Measurements from ENCODE around the gene UBE2R2. TPM values are rescaled to one million over a fixed set of nuclear protein-coding genes. Genes with fewer than 3 reads are reported as not detected.

The UBE2R2 gene
- total and polyA plus RNA-seq, 2 donors (not counting 1 experiment from before 2014, with no cell fraction given) = 23.9 to 57.1 TPM

DNA sequence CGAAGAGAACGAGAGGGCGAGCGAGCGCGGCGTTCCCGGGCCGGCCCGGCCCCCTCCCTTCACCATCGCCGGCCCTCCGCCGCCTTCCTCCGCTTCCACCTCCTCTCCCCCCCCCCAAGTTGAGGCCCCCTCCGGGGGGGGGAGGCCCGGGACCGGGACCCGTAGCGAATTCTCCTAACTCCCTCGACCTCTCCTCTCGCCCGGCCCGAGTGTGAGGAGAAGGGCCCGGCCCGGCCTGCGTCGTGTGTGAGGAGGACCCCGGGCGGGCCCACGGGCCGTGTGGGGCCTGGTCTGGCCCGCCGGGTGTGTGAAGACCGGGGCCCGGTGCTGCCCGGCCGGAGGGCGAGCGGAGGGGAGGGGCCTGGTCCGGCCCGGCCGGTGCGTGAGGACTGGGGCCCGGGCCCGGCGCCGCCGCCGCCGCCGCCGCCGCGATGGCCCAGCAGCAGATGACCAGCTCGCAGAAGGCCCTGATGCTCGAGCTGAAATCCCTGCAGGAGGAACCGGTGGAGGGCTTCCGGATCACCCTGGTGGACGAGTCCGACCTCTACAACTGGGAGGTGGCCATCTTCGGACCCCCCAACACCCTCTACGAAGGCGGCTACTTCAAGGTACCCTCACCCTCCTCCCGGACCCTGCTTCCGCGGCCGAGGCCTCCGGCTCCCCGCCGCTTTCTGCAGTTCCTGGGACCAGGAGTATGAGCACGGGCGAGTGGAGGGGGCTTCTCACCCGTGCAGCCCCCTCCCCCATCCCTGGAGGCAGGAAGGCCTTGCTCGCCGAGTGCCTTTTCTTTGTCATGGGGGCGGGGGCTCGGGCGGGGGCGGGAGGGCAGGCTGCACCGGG is 587 bp downstream of the UBE2R2 start:
- peak overlapping the region; percentile 35 to 100 (median 64) for H3K4me3 ChIP-seq (replicated peaks in 1 of 4; ENCODE audit: control extremely low read depth in 1 of 4, insufficient read depth in 1 of 4, low read depth in 3 of 4, low read length in 4 of 4)
- peaks cover 52% of the 10 kb centered on the region for H3K79me2 ChIP-seq (ENCODE audit: control insufficient read depth, insufficient read depth, low read length)
- peaks cover 8% of the 10 kb centered on the region for H3K4me1 ChIP-seq (ENCODE audit: control insufficient read depth, extremely low read depth, insufficient read depth, low read length)
- no peaks in the 10 kb centered on the region for H3K36me3 ChIP-seq (ENCODE audit: control insufficient read depth, insufficient read depth, low read length)
- H3K9me3 ChIP-seq (ENCODE audit: control insufficient read depth, insufficient read depth, low read depth, low read length) = no peaks in the 10 kb centered on the region
- peak overlapping the region; percentile 89 for H3K27ac ChIP-seq (ENCODE audit: insufficient read depth, low read length)
- no peak overlapping the region for H2AFZ ChIP-seq (ENCODE audit: low read length)
- H3K9ac ChIP-seq (ENCODE audit: insufficient read depth, low read length) = peak overlapping the region; percentile 95
- DNase-seq (ENCODE audit: low read depth in 2 of 2) = peak; percentile 69 to 76
- peaks cover 5% of the 10 kb centered on the region for H4K20me1 ChIP-seq (ENCODE audit: control insufficient read depth, extremely low read depth, insufficient read depth, low read length)
- no peak for TF ChIP-seq EZH2 (IDR thresholded peaks at IDR 0.05; ENCODE audit: low read length, missing control alignments)
- TF ChIP-seq CTCF (conservative IDR thresholded peaks at IDR 0.05 in 1 of 2, IDR thresholded peaks at IDR 0.05 in 1 of 2; ENCODE audit: low read depth in 1 of 2, low read length in 2 of 2) = peak in 1 of 2 donors; percentile 33
- peak overlapping the region; percentile 35 for H3K4me2 ChIP-seq (ENCODE audit: extremely low read depth, insufficient read depth, low read length)
- H3K27me3 ChIP-seq (ENCODE audit: control insufficient read depth, insufficient read depth, low read length) = no peaks in the 10 kb centered on the region

DNA sequence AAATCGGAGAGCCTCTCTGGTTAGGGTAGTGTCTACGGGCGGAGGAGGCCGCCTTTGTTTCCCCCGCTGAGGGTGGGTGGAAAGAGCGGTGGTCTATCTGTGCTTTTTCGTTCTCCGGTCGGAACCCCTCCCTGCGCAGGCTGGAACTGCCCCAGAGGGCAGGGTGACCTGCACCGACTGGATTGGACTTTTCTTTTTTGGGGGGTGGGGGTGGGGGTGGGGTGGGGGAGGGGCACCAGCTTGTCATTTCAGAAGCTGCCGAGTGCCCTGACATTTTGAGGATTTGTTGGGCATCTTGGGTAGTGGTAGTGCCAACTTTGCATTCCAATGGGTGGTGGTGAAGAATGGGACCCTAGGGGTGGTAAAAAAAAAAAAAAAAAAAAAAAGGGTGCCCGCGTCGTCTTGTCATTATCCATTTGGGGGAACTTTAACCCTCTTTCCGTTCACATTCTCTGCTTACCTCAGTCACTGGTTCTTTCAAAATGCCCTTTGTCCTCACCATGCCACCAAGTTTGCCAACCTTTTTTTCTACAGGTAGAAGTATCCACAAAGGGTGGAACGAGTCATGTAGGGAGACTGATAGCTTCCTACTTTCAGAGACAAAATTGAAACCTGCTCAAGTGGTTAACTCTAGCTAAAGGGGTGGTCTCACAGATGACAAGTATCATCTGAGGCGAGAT is 1.3 kb downstream of the UBE2R2 start:
- Histone ChIP-seq H3K79me2 (ENCODE audit: control insufficient read depth, insufficient read depth, low read length) (peaks cover 59% of the 10 kb centered on the region), H3K9me3 (ENCODE audit: control insufficient read depth, insufficient read depth, low read depth, low read length) (no peaks in the 10 kb centered on the region), H3K4me2 (ENCODE audit: extremely low read depth, insufficient read depth, low read length) (peak overlapping the region; percentile 68), H3K4me3 (replicated peaks in 1 of 4; ENCODE audit: control extremely low read depth in 1 of 4, insufficient read depth in 1 of 4, low read depth in 3 of 4, low read length in 4 of 4) (peak overlapping the region; percentile 35 to 100 (median 64)), H3K36me3 (ENCODE audit: control insufficient read depth, insufficient read depth, low read length) (no peaks in the 10 kb centered on the region), H3K27me3 (ENCODE audit: control insufficient read depth, insufficient read depth, low read length) (no peaks in the 10 kb centered on the region), H3K27ac (ENCODE audit: insufficient read depth, low read length) (peak overlapping the region; percentile 89), H4K20me1 (ENCODE audit: control insufficient read depth, extremely low read depth, insufficient read depth, low read length) (peaks cover 5% of the 10 kb centered on the region), H3K4me1 (ENCODE audit: control insufficient read depth, extremely low read depth, insufficient read depth, low read length) (peaks cover 8% of the 10 kb centered on the region), H2AFZ (ENCODE audit: low read length) (no peak overlapping the region), H3K9ac (ENCODE audit: insufficient read depth, low read length) (peak overlapping the region; percentile 95)
- no peak for DNase-seq (ENCODE audit: low read depth in 2 of 2)
- TF ChIP-seq CTCF (conservative IDR thresholded peaks at IDR 0.05 in 1 of 2, IDR thresholded peaks at IDR 0.05 in 1 of 2; ENCODE audit: low read depth in 1 of 2, low read length in 2 of 2) (no peak), EZH2 (IDR thresholded peaks at IDR 0.05; ENCODE audit: low read length, missing control alignments) (no peak)

- peak; percentile 56 to 63 for DNase-seq (ENCODE audit: low read depth in 2 of 2)
- Histone ChIP-seq H3K9ac (ENCODE audit: insufficient read depth, low read length) (peak overlapping the region; percentile 95), H3K9me3 (ENCODE audit: control insufficient read depth, insufficient read depth, low read depth, low read length) (no peaks in the 10 kb centered on the region), H2AFZ (ENCODE audit: low read length) (no peak overlapping the region), H4K20me1 (ENCODE audit: control insufficient read depth, extremely low read depth, insufficient read depth, low read length) (peaks cover 5% of the 10 kb centered on the region), H3K4me2 (ENCODE audit: extremely low read depth, insufficient read depth, low read length) (peak overlapping the region; percentile 68), H3K36me3 (ENCODE audit: control insufficient read depth, insufficient read depth, low read length) (no peaks in the 10 kb centered on the region), H3K79me2 (ENCODE audit: control insufficient read depth, insufficient read depth, low read length) (peaks cover 66% of the 10 kb centered on the region), H3K27me3 (ENCODE audit: control insufficient read depth, insufficient read depth, low read length) (no peaks in the 10 kb centered on the region), H3K27ac (ENCODE audit: insufficient read depth, low read length) (peak overlapping the region; percentile 89), H3K4me3 (replicated peaks in 1 of 4; ENCODE audit: control extremely low read depth in 1 of 4, insufficient read depth in 1 of 4, low read depth in 3 of 4, low read length in 4 of 4) (peak overlapping the region; percentile 35 to 100 (median 64)), H3K4me1 (ENCODE audit: control insufficient read depth, extremely low read depth, insufficient read depth, low read length) (peaks cover 8% of the 10 kb centered on the region)
- TF ChIP-seq EZH2 (IDR thresholded peaks at IDR 0.05; ENCODE audit: low read length, missing control alignments) = no peak
- TF ChIP-seq CTCF (conservative IDR thresholded peaks at IDR 0.05 in 1 of 2, IDR thresholded peaks at IDR 0.05 in 1 of 2; ENCODE audit: low read depth in 1 of 2, low read length in 2 of 2) = no peak
Measured at GRCh38 chr9:33818847-33819500, 2.0 kb downstream of the UBE2R2 start.

Data from fibroblast of lung (primary cell).